IMR-90 (cell line): ENCODE measurements around the gene DGKG. TPM values are rescaled to one million over a fixed set of nuclear protein-coding genes. Genes with fewer than 3 reads are reported as not detected.

ENCODE experiments used
- ATAC-seq: fragments of 200-7000 bp; cut with Tn5 transposase; 2 replicates; pipeline ENCODE4 v1.9.1; 2020; ENCODE audit warnings: low read depth, mild to moderate bottlenecking, moderate library complexity
- BruUV-seq: library from RNA; stranded (reverse); fragments of 400-500 nt; replicated peaks from 2 replicates; lab custom pipeline; 2021; lab: Mats Ljungman, UMichigan
- CTCF ChIA-PET: fragments of 300-600 bp; formaldehyde crosslinking; extraction: SDS; loops from one replicate; lab custom pipeline; 2021; ENCODE audit warnings: antibody characterized with exemption; lab: Yijun Ruan, JAX
- POLR2A ChIA-PET: fragments of 300-600 bp; sonication (Branson Sonifier 250); formaldehyde crosslinking; loops from one replicate; lab custom pipeline; 2022; ENCODE audit warnings: antibody characterized with exemption; ENCODE audit not compliant: unreplicated experiment; lab: Charles Lee
- DNase-seq: peaks from one replicate; pipeline ENCODE4 v3.0.0; 2013
- H2AFZ ChIP-seq: replicated peaks from 2 replicates; pipeline ENCODE3; 2013; ENCODE audit warnings: low read length, mild to moderate bottlenecking; ENCODE audit not compliant: poor library complexity
- H2AK5ac ChIP-seq: 2 replicates; pipeline ENCODE4 v1.6.1; 2013; ENCODE audit warnings: low read depth, low read length, inconsistent platforms
- H2AK9ac ChIP-seq: replicated peaks from 2 replicates; pipeline ENCODE3; 2013; ENCODE audit warnings: mild to moderate bottlenecking, low read depth, low read length, moderate library complexity; ENCODE audit not compliant: poor library complexity
- H2BK120ac ChIP-seq: 2 replicates; pipeline ENCODE4 v1.6.1; 2013; ENCODE audit warnings: low read depth, low read length, inconsistent platforms
- H2BK15ac ChIP-seq: 3 replicates; pipeline ENCODE4 v1.6.1; 2013; ENCODE audit warnings: low read depth, low read length, inconsistent platforms
- H2BK20ac ChIP-seq: 2 replicates; pipeline ENCODE4 v1.6.1; 2013; ENCODE audit warnings: low read depth, mild to moderate bottlenecking, inconsistent platforms, low read length, moderate library complexity
- H2BK5ac ChIP-seq: 2 replicates; pipeline ENCODE4 v1.6.1; 2013; ENCODE audit warnings: mild to moderate bottlenecking, low read depth, low read length, inconsistent platforms; ENCODE audit not compliant: poor library complexity, severe bottlenecking
- H3K14ac ChIP-seq: replicated peaks from 2 replicates; pipeline ENCODE4 v1.6.1; 2013; ENCODE audit warnings: low read depth, low read length, inconsistent platforms
- H3K18ac ChIP-seq: 2 replicates; pipeline ENCODE4 v1.6.1; 2013; ENCODE audit warnings: low read depth, low read length, control low read depth
- H3K23ac ChIP-seq: 2 replicates; pipeline ENCODE4 v1.6.1; 2013; ENCODE audit warnings: low read depth, low read length, inconsistent platforms
- H3K27ac ChIP-seq: 2 replicates; pipeline ENCODE4 v1.5.1; 2013; ENCODE audit warnings: mild to moderate bottlenecking, control low read depth, low read length; ENCODE audit not compliant: insufficient read depth
- H3K27me3 ChIP-seq: 2 replicates; pipeline ENCODE4 v1.6.1; 2013; ENCODE audit warnings: low read length; ENCODE audit not compliant: control insufficient read depth, insufficient read depth
- H3K36me3 ChIP-seq: 2 replicates; pipeline ENCODE4 v1.6.1; 2013; ENCODE audit warnings: low read length, mixed read lengths; ENCODE audit not compliant: control insufficient read depth, insufficient read depth
- H3K4ac ChIP-seq: 2 replicates; pipeline ENCODE4 v1.6.1; 2013; ENCODE audit warnings: low read depth, low read length, inconsistent platforms
- H3K4me1 ChIP-seq: 2 replicates; pipeline ENCODE4 v1.6.1; 2013; ENCODE audit warnings: low read length, mixed read lengths; ENCODE audit not compliant: control insufficient read depth, insufficient read depth
- H3K4me2 ChIP-seq: 2 replicates; pipeline ENCODE4 v1.6.1; 2013; ENCODE audit warnings: low read depth, mild to moderate bottlenecking, control low read depth, low read length, moderate library complexity
- H3K4me3 ChIP-seq: 2 replicates; pipeline ENCODE4 v1.5.1; 2013; ENCODE audit warnings: low read depth, mild to moderate bottlenecking, control low read depth, low read length, moderate library complexity; ENCODE audit not compliant: insufficient read depth
- H3K56ac ChIP-seq: 2 replicates; pipeline ENCODE4 v1.6.1; 2013; ENCODE audit warnings: low read length, inconsistent platforms; ENCODE audit not compliant: insufficient read depth; ENCODE audit errors: extremely low read depth
- H3K79me1 ChIP-seq, 2 experiments: 2 replicates each; pipeline ENCODE4 v1.6.1; 2013; ENCODE audit warnings: low read length in 2 of 2, inconsistent platforms in 1 of 2, low read depth in 1 of 2
- H3K9ac ChIP-seq: 2 replicates; pipeline ENCODE4 v1.6.1; 2013; ENCODE audit warnings: low read depth, low read length, control low read depth
- H3K9me1 ChIP-seq: 2 replicates; pipeline ENCODE4 v1.6.1; 2013; ENCODE audit warnings: low read length, inconsistent platforms; ENCODE audit not compliant: insufficient read depth
- H3K9me3 ChIP-seq: 2 replicates; pipeline ENCODE4 v1.6.1; 2013; ENCODE audit warnings: low read length; ENCODE audit not compliant: control insufficient read depth, insufficient read depth
- H4K20me1 ChIP-seq: 2 replicates; pipeline ENCODE4 v1.6.1; 2013; ENCODE audit warnings: low read length, inconsistent platforms; ENCODE audit not compliant: insufficient read depth
- H4K5ac ChIP-seq: 2 replicates; pipeline ENCODE4 v1.6.1; 2013; ENCODE audit warnings: mild to moderate bottlenecking, low read depth, low read length, control low read depth
- H4K8ac ChIP-seq, 2 experiments: 2 replicates each; pipeline ENCODE4 v1.6.1; 2013; ENCODE audit warnings: low read depth in 2 of 2, low read length in 2 of 2, control low read depth in 1 of 2, inconsistent platforms in 1 of 2
- H4K91ac ChIP-seq: 2 replicates; pipeline ENCODE4 v1.6.1; 2013; ENCODE audit warnings: low read depth, low read length, inconsistent platforms; ENCODE audit not compliant: insufficient read depth
- CHD1 ChIP-seq: IDR thresholded peaks from 2 replicates; pipeline ENCODE4 v1.6.1; 2012; ENCODE audit warnings: low read depth, low read length, improper control_type of control experiment
- CTCF ChIP-seq: conservative IDR thresholded peaks from 2 replicates; pipeline ENCODE4 v1.5.1; 2012; ENCODE audit warnings: mild to moderate bottlenecking, low read depth, low read length, improper control_type of control experiment
- MAFK ChIP-seq: IDR thresholded peaks from 2 replicates; pipeline ENCODE4 v1.6.1; 2012; ENCODE audit warnings: low read depth, low read length, improper control_type of control experiment
- POLR2A ChIP-seq: IDR thresholded peaks from 2 replicates; pipeline ENCODE4 v1.6.1; 2012; ENCODE audit warnings: mild to moderate bottlenecking, low read depth, low read length
- RAD21 ChIP-seq: IDR thresholded peaks from 2 replicates; pipeline ENCODE4 v1.6.1; 2012; ENCODE audit warnings: low read length, improper control_type of control experiment
- RFX5 ChIP-seq: IDR thresholded peaks from 2 replicates; pipeline ENCODE4 v1.8.0; 2012; ENCODE audit warnings: low read depth, mild to moderate bottlenecking, low read length, moderate library complexity
- WGBS, 2 experiments: methylation state at CpG; one replicate each; pipeline versions ENCODE4 v1.1.5 to v1.1.7; 2013; ENCODE audit warnings: missing lambda C conversion rate in 2 of 2; ENCODE audit not compliant: insufficient read length in 1 of 2; ENCODE audit errors: extremely low coverage in 2 of 2; 5-methylcytosine and 5-hydroxymethylcytosine counted together
- dilution Hi-C: fragments of 300-500 bp; cut with HindIII; formaldehyde crosslinking; loops from one replicate; pipeline ENCODE4 v1.14.3; 2018; ENCODE audit warnings: low sequenced_read_pairs; ENCODE audit not compliant: unreplicated experiment
- in situ Hi-C: fragments of 300-500 bp; cut with MboI; formaldehyde crosslinking; loops from 3 replicates; pipeline ENCODE4 v1.14.3; 2019; ENCODE audit warnings: low sequenced_read_pairs, inconsistent platforms, mixed read lengths
- intact Hi-C: fragments of 100-400 bp; cut with micrococcal nuclease; formaldehyde crosslinking; loops from 2 replicates; pipeline ENCODE4 v1.10.0; 2022
- polyA plus RNA-seq, 3 experiments: library from polyadenylated mRNA; depleted of rRNA; stranded (reverse); fragments of >200 nt; gene quantifications; 2 replicates each; pipeline ENCODE4 v1.2.3, GENCODE V29; 2012; ENCODE audit warnings: low replicate concordance in 1 of 3
- total RNA-seq: library from RNA; depleted of rRNA; stranded (reverse); fragments of >200 nt; gene quantifications from 2 replicates; pipeline ENCODE4 v1.2.3, GENCODE V29; 2012
- TF ChIP-seq, protein P1 (sequence below): fragments of 150-350 bp; IDR thresholded peaks from 2 replicates; pipeline ENCODE4 v1.6.1; 2016; ENCODE audit warnings: low read depth, mild to moderate bottlenecking, low read length, moderate library complexity, borderline replicate concordance

The DGKG gene
- total and polyA plus RNA-seq, 2 of the 4 experiments (the other 2 are of a cell fraction): 1.2 to 4.1 TPM

DNA sequence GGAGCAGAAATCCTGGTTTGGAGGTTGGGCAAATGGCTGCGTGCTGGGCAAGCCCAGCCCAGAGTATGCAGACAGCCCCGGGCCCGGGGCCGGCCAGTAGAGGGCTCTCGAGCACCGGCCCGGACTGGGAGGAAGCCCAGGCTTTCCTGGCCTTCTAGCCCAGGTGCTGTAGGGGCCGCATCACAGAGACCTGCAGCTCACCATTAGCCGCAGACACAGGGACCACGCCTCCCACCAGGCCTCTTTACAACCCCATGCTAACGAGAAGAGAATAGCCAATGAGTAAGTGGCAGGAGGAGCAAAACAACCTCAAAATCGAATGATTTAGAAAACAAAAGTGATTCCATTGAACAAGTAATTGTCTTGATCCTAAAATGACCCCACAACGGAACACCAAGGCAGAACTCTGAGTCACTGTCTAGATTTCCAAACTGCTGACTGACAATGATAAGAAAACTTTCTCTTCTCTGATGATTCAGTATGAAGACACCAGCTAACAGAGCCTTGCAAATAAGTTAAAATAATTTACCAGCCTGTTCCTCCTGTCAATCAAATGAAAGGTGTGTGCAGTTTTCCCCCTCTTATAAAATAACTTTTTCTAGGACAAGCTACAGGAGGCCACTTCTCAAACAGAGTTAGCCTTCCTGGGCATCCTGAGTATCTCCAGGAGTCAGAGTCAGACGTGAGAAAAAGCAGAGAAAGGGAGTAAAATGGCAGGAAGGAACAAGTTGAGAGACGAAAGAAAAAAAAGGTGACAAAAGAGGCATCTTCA is 102.2 kb downstream of the DGKG start (continued):
- TF ChIP-seq CTCF: peak; percentile 79
- no peak for TF ChIP-seq CHD1
- TF ChIP-seq POLR2A: no peak

DNA sequence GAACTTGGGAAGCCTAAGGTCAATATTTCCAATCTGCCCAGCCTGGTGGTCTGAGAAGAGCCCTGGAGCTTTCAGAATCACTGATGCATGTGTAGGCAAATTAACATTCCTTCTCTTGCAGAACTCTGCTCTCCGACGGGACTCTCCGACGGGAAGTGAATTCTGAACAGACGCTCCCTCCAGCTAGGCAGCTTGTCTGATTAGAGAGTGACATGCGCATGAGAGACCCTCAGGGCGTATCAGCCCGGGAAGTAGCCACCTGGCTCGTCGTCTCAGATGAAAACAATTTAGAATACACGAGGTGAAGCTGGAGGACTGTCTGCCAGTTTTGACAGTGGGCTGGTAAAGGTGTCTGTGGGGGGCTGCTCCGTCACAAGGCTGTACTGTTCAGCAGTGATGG is 103.1 kb downstream of the DGKG start:
- no TSS peak for BruUV-seq
- intact Hi-C loops (loop anchor here (1.0 to 5.0 kb wide), 4 partner anchors 152 to 358 kb away; partner anchors contain the start of gene ETV5), in situ Hi-C loops (loop anchor here (25.0 kb wide), 1 partner anchor 597 kb away; no protein-coding TSS in a partner anchor), dilution Hi-C loops (no loop called here)
- Histone ChIP-seq H3K9me1 (no peaks in the 10 kb centered on the region), H3K79me1 (no peaks in the 10 kb centered on the region), H2BK5ac (no peak overlapping the region), H2BK20ac (no peak overlapping the region), H3K23ac (no peak overlapping the region), H4K5ac (no peak overlapping the region), H3K56ac (no peak overlapping the region), H4K8ac (no peak overlapping the region), H3K4ac (no peak overlapping the region), H3K14ac (no peak overlapping the region), H3K18ac (no peak overlapping the region), H2AK5ac (no peak overlapping the region), H2BK120ac (no peak overlapping the region), H3K9me3 (no peaks in the 10 kb centered on the region), H2AK9ac (no peak overlapping the region), H3K27me3 (peaks cover 17% of the 10 kb centered on the region), H3K9ac (no peak overlapping the region), H4K91ac (no peak overlapping the region), H3K4me1 (no peaks in the 10 kb centered on the region), H4K20me1 (no peaks in the 10 kb centered on the region), H3K4me3 (no peak overlapping the region), H3K36me3 (no peaks in the 10 kb centered on the region), H2AFZ (peak overlapping the region; percentile 29), H2BK15ac (no peak overlapping the region), H3K4me2 (no peak overlapping the region), H3K27ac (no peak overlapping the region)
- DNase-seq (no peak), ATAC-seq (no peak)
- TF ChIP-seq POLR2A (no peak), MAFK (no peak), RFX5 (no peak), RAD21 (no peak), CTCF (no peak)
- TF ChIP-seq, protein P1, sequence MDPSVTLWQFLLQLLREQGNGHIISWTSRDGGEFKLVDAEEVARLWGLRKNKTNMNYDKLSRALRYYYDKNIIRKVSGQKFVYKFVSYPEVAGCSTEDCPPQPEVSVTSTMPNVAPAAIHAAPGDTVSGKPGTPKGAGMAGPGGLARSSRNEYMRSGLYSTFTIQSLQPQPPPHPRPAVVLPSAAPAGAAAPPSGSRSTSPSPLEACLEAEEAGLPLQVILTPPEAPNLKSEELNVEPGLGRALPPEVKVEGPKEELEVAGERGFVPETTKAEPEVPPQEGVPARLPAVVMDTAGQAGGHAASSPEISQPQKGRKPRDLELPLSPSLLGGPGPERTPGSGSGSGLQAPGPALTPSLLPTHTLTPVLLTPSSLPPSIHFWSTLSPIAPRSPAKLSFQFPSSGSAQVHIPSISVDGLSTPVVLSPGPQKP: no peak
- WGBS, 2 experiments: 25% methylated on average over 2 of the region's 12 CpGs; no CpG with 5 or more reads in 1 of the 2 experiments
- ChIA-PET CTCF (interaction anchor here (0.7 to 2.1 kb wide), 3 partner anchors 10 to 281 kb away, joined by 3 to 17 read pairs (median 3); no protein-coding TSS in a partner anchor), POLR2A (no interaction called here)
